Neural progenitor cell (in vitro differentiated cells): ENCODE measurements around the gene PGM5.
"Not testable (repeated sequence)": the region's sequence is repeated elsewhere in the genome, so short reads cannot be mapped to it uniquely, and the experiment has no call there.

Source experiments
- EZH2 ChIP-seq: fragments of 200-600 bp; sonication (generic); IDR thresholded peaks from 2 replicates; pipeline ENCODE4 v1.6.1; 2017; ENCODE audit warnings: antibody characterized with exemption, mild to moderate bottlenecking, moderate library complexity
- EZH2phosphoT487 ChIP-seq: fragments of 200-600 bp; sonication (generic); IDR thresholded peaks from 2 replicates; pipeline ENCODE4 v1.6.1; 2017; ENCODE audit warnings: antibody characterized with exemption
- TF ChIP-seq, protein P1 (sequence below): fragments of 200-600 bp; sonication (generic); IDR thresholded peaks from 2 replicates; pipeline ENCODE4 v1.5.1; 2017; ENCODE audit warnings: antibody characterized with exemption, mild to moderate bottlenecking

DNA sequence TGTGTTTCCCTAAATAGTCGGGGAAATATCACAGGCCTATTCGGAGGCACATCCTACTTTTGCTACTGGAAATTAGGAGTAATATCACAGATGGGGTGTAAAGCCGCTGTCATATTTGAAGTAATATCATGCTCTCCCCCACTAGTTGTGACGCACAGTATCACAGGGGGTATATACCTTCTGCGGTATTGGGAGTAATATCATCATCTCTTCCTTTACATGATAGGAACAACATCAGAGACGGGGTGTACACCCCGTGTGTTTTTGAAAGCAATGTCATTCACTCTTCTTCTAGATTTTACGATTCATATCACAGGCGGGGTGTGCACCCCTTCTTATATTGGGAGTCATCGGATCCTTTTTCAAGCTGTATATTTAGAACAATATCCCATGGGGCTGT, 38.2 kb upstream of the PGM5 start:
- not testable (repeated sequence) for TF ChIP-seq EZH2phosphoT487, EZH2
- TF ChIP-seq, protein P1, sequence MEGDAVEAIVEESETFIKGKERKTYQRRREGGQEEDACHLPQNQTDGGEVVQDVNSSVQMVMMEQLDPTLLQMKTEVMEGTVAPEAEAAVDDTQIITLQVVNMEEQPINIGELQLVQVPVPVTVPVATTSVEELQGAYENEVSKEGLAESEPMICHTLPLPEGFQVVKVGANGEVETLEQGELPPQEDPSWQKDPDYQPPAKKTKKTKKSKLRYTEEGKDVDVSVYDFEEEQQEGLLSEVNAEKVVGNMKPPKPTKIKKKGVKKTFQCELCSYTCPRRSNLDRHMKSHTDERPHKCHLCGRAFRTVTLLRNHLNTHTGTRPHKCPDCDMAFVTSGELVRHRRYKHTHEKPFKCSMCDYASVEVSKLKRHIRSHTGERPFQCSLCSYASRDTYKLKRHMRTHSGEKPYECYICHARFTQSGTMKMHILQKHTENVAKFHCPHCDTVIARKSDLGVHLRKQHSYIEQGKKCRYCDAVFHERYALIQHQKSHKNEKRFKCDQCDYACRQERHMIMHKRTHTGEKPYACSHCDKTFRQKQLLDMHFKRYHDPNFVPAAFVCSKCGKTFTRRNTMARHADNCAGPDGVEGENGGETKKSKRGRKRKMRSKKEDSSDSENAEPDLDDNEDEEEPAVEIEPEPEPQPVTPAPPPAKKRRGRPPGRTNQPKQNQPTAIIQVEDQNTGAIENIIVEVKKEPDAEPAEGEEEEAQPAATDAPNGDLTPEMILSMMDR = not testable (repeated sequence)
